ENCODE data around the gene MRPS18A. TPM values are rescaled to one million over a fixed set of nuclear protein-coding genes. Genes with fewer than 3 reads are reported as not detected.
"Not testable (repeated sequence)": the region's sequence is repeated elsewhere in the genome, so short reads cannot be mapped to it uniquely, and the experiment has no call there.

Gene MRPS18A
- total and polyA plus RNA-seq, 2 experiments from 2014 or later: 58.6 to 62.7 TPM

DNA sequence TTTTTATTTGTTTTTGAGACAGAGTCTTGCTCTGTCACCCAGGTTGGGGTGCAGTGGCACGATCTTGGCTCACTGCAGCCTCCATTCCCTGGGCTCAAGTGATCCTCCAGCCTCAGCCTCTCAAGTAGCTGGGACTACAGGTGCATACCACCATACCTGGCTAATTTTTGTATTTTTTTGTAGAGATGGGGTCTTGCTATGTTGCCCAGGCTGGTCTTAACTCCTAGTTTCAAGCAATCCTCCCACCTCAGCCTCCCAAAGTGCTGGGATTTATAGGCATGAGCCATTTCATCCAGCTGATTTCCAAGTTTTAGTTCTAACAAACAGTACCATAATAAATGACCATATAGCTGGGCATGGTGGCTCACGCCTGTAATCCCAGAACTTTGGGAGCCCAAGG lies 34.8 kb downstream of the MRPS18A start:
- not testable (repeated sequence) for H3K9me2 ChIP-seq (ENCODE audit: insufficient read depth); H3K36me3 ChIP-seq (ENCODE audit: insufficient read depth); ATAC-seq; H3K4me3 ChIP-seq; H3K9me3 Mint-ChIP-seq; H3K4me1 Mint-ChIP-seq; H3K4me3 Mint-ChIP-seq; H2AFZ ChIP-seq; H4K20me1 ChIP-seq (replicated peaks; ENCODE audit: insufficient read depth); H3F3A ChIP-seq (replicated peaks; ENCODE audit: low read depth); H3K4me2 ChIP-seq; H3K36me3 Mint-ChIP-seq (ENCODE audit: low read depth); DNase-seq (ENCODE audit: low spot score); H3K4me1 ChIP-seq (ENCODE audit: insufficient read depth); H3K27ac Mint-ChIP-seq; H3K27me3 Mint-ChIP-seq (ENCODE audit: insufficient read depth, low read depth, poor library complexity); H3K27ac ChIP-seq (ENCODE audit: low read depth); H3K79me2 ChIP-seq (replicated peaks; ENCODE audit: insufficient read depth); H3K27me3 ChIP-seq (ENCODE audit: insufficient read depth)

DNA sequence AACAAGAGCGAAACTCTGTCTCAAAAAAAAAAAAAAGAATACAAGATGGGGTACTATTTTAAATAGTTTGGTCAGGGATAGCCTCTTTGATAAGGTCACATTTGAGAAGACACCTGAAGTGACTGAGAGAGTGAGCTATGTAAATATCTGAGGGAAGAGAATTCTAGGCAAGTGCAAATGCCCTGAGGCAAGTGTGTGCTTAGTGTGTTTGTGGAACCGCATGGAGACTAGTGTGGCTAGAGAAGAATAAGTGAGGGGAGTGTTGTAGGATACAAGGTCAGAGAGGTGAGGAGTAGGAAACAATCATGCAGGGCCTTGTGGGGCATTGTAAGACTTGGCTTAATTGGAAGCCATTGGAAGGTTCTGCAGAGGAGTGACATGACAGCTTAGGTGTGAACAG lies 39.3 kb downstream of the MRPS18A start:
- Histone ChIP-seq H3K27me3 (ENCODE audit: insufficient read depth) (no peaks in the 10 kb centered on the region), H3K9me2 (ENCODE audit: insufficient read depth) (no peaks in the 10 kb centered on the region), H3K4me3 (no peak overlapping the region), H3K4me2 (no peak overlapping the region), H2AFZ (no peak overlapping the region), H3K27ac (ENCODE audit: low read depth) (no peak overlapping the region), H3K79me2 (replicated peaks; ENCODE audit: insufficient read depth) (no peaks in the 10 kb centered on the region), H4K20me1 (replicated peaks; ENCODE audit: insufficient read depth) (no peaks in the 10 kb centered on the region; the same call in 1 of the 2 replicates), H3K4me1 (ENCODE audit: insufficient read depth) (peaks cover 6% of the 10 kb centered on the region), H3K36me3 (ENCODE audit: insufficient read depth) (no peaks in the 10 kb centered on the region), H3F3A (replicated peaks; ENCODE audit: low read depth) (peaks cover 7% of the 10 kb centered on the region)
- ATAC-seq (no peak), DNase-seq (ENCODE audit: low spot score) (no peak)
- H3K27ac Mint-ChIP-seq: no peak overlapping the region
- H3K4me3 Mint-ChIP-seq: no peak overlapping the region
- H3K9me3 Mint-ChIP-seq: peaks cover 2% of the 10 kb centered on the region; the same call in 1 of the 3 replicates
- peaks cover 10% of the 10 kb centered on the region; the same call in 2 of the 3 replicates for H3K4me1 Mint-ChIP-seq
- no peaks in the 10 kb centered on the region for H3K36me3 Mint-ChIP-seq (ENCODE audit: low read depth)
- peaks cover 11% of the 10 kb centered on the region for H3K27me3 Mint-ChIP-seq (ENCODE audit: insufficient read depth, low read depth, poor library complexity)
- TF ChIP-seq, protein P1, sequence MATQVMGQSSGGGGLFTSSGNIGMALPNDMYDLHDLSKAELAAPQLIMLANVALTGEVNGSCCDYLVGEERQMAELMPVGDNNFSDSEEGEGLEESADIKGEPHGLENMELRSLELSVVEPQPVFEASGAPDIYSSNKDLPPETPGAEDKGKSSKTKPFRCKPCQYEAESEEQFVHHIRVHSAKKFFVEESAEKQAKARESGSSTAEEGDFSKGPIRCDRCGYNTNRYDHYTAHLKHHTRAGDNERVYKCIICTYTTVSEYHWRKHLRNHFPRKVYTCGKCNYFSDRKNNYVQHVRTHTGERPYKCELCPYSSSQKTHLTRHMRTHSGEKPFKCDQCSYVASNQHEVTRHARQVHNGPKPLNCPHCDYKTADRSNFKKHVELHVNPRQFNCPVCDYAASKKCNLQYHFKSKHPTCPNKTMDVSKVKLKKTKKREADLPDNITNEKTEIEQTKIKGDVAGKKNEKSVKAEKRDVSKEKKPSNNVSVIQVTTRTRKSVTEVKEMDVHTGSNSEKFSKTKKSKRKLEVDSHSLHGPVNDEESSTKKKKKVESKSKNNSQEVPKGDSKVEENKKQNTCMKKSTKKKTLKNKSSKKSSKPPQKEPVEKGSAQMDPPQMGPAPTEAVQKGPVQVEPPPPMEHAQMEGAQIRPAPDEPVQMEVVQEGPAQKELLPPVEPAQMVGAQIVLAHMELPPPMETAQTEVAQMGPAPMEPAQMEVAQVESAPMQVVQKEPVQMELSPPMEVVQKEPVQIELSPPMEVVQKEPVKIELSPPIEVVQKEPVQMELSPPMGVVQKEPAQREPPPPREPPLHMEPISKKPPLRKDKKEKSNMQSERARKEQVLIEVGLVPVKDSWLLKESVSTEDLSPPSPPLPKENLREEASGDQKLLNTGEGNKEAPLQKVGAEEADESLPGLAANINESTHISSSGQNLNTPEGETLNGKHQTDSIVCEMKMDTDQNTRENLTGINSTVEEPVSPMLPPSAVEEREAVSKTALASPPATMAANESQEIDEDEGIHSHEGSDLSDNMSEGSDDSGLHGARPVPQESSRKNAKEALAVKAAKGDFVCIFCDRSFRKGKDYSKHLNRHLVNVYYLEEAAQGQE (IDR thresholded peaks at IDR 0.05; ENCODE audit: unreplicated experiment): no peak
- TF ChIP-seq, protein P2, sequence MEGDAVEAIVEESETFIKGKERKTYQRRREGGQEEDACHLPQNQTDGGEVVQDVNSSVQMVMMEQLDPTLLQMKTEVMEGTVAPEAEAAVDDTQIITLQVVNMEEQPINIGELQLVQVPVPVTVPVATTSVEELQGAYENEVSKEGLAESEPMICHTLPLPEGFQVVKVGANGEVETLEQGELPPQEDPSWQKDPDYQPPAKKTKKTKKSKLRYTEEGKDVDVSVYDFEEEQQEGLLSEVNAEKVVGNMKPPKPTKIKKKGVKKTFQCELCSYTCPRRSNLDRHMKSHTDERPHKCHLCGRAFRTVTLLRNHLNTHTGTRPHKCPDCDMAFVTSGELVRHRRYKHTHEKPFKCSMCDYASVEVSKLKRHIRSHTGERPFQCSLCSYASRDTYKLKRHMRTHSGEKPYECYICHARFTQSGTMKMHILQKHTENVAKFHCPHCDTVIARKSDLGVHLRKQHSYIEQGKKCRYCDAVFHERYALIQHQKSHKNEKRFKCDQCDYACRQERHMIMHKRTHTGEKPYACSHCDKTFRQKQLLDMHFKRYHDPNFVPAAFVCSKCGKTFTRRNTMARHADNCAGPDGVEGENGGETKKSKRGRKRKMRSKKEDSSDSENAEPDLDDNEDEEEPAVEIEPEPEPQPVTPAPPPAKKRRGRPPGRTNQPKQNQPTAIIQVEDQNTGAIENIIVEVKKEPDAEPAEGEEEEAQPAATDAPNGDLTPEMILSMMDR (conservative IDR thresholded peaks at IDR 0.05; ENCODE audit: low read depth in 2 of 2): no peak
- no peak for TF ChIP-seq EZH2 (IDR thresholded peaks at IDR 0.05; ENCODE audit: low read depth, unreplicated experiment)
- no peak for TF ChIP-seq ZNF331 (CRISPR knock-in tag; IDR thresholded peaks at IDR 0.05; ENCODE audit: low read depth)
- no peak for TF ChIP-seq JUNB (IDR thresholded peaks at IDR 0.05; ENCODE audit: unreplicated experiment)
- no peak for TF ChIP-seq CREB1 (CRISPR knock-in tag; IDR thresholded peaks at IDR 0.05; ENCODE audit: low read depth)
- TF ChIP-seq, protein P3, sequence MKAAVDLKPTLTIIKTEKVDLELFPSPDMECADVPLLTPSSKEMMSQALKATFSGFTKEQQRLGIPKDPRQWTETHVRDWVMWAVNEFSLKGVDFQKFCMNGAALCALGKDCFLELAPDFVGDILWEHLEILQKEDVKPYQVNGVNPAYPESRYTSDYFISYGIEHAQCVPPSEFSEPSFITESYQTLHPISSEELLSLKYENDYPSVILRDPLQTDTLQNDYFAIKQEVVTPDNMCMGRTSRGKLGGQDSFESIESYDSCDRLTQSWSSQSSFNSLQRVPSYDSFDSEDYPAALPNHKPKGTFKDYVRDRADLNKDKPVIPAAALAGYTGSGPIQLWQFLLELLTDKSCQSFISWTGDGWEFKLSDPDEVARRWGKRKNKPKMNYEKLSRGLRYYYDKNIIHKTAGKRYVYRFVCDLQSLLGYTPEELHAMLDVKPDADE (IDR thresholded peaks at IDR 0.05): no peak
- TF ChIP-seq POLR2AphosphoS5 (IDR thresholded peaks at IDR 0.05; ENCODE audit: low read depth): no peak
- no peak for TF ChIP-seq ZNF114 (CRISPR knock-in tag; IDR thresholded peaks at IDR 0.05)
- no peak for TF ChIP-seq NANOG (IDR thresholded peaks at IDR 0.05; ENCODE audit: borderline replicate concordance)

All from GM23338 (cell line).